HEK293T (cell line): ENCODE measurements around the gene PLXNA2.

Source experiments
- FOXM1 ChIP-seq: fragments of 450-650 bp; IDR thresholded peaks from 2 replicates; pipeline ENCODE4 v1.6.1; 2017; ENCODE audit warnings: mild to moderate bottlenecking, borderline replicate concordance
- LEF1 ChIP-seq: fragments of 450-650 bp; IDR thresholded peaks from 2 replicates; pipeline ENCODE4 v1.6.1; 2017; ENCODE audit warnings: mild to moderate bottlenecking, borderline replicate concordance

DNA sequence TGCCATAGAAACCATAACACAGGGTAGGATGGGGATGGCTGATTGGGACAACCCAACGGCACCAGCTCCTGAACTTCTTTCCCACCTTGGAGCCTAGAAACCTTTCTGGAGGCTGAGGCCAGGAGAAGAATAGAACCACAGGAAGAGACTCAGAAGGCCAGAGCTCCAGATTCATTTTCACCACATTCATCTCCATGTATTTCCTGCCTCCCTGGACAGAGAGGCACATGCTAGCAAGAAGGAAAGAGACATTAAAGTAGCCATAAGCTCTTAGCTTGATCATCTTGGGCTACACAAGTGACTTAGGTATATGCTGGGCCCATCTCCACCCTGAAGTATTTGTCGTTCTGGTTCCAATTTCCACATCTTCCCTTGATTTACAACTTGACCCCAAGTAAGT lies 44.1 kb downstream of the PLXNA2 start:
- TF ChIP-seq LEF1 = no peak
- no peak for TF ChIP-seq FOXM1
